Stimulated activated CD4-positive, alpha-beta T cell treated with anti-CD3 and anti-CD28 coated beads, Interleukin-15, amount 100 ng/mL, for 48 hours (primary cell): Measurements from ENCODE around the gene ZBTB17.

Source experiments
- DNase-seq, 2 donors: peaks; one replicate each; pipeline ENCODE4 v3.0.0-alpha.2; 2020; ENCODE audit warnings: low read depth in 2 of 2

Gene ZBTB17

GRCh38 chr1:15960808-15961207 lies 15.1 kb downstream of the ZBTB17 start:
- no peak for DNase-seq

- no peak for DNase-seq
Measured at GRCh38 chr1:15959827-15960446, 16.0 kb downstream of the ZBTB17 start.

GRCh38 chr1:15959424-15959823 lies 16.5 kb downstream of the ZBTB17 start:
- DNase-seq = no peak

GRCh38 chr1:15958793-15959192 lies 17.1 kb downstream of the ZBTB17 start:
- DNase-seq = no peak

GRCh38 chr1:15958111-15958510 lies 17.8 kb downstream of the ZBTB17 start:
- DNase-seq = no peak

- no peak for DNase-seq
Measured at GRCh38 chr1:15957221-15958095, 18.4 kb downstream of the ZBTB17 start.

GRCh38 chr1:15956150-15956549 lies 19.8 kb downstream of the ZBTB17 start:
- DNase-seq = no peak

- no peak for DNase-seq
Measured at GRCh38 chr1:15955552-15955951, 20.3 kb downstream of the ZBTB17 start.

GRCh38 chr1:15954316-15954715 lies 21.6 kb downstream of the ZBTB17 start:
- DNase-seq = no peak

GRCh38 chr1:15953791-15954241 lies 22.1 kb downstream of the ZBTB17 start:
- no peak for DNase-seq

- DNase-seq = no peak
Measured at GRCh38 chr1:15953294-15953771, 22.6 kb downstream of the ZBTB17 start.

GRCh38 chr1:15952317-15953258 lies 23.3 kb downstream of the ZBTB17 start:
- no peak for DNase-seq

GRCh38 chr1:15951341-15952153 lies 24.4 kb downstream of the ZBTB17 start:
- peak in 1 of 2 donors; percentile 45 for DNase-seq

- DNase-seq = peak; percentile 78 to 80
Measured at GRCh38 chr1:15950763-15951295, 25.1 kb downstream of the ZBTB17 start.

- peak; percentile 53 to 58 for DNase-seq
Measured at GRCh38 chr1:15950302-15950701, 25.6 kb downstream of the ZBTB17 start.

GRCh38 chr1:15949453-15950245 lies 26.3 kb downstream of the ZBTB17 start:
- DNase-seq = peak; percentile 84 to 87

GRCh38 chr1:15948595-15949452 lies 27.1 kb downstream of the ZBTB17 start:
- peak in 1 of 2 donors; percentile 42 for DNase-seq

GRCh38 chr1:15948091-15948591 lies 27.8 kb downstream of the ZBTB17 start:
- no peak for DNase-seq
